AG04449 (cell line): Measurements from ENCODE around the gene CHST11.

ENCODE experiments used
- CTCF ChIA-PET: fragments of 350-600 bp; formaldehyde crosslinking; extraction: SDS; loops from one replicate; lab custom pipeline; 2021; ENCODE audit warnings: antibody characterized with exemption; lab: Yijun Ruan, JAX
- POLR2A ChIA-PET: fragments of 400-600, 350-600 bp; formaldehyde crosslinking; extraction: SDS; loops from one replicate; lab custom pipeline; 2020; ENCODE audit warnings: antibody characterized with exemption, inconsistent platforms; lab: Yijun Ruan, JAX
- DNase-seq: peaks from one replicate; pipeline ENCODE4 v3.0.0-alpha.2; 2010; ENCODE audit warnings: low read depth, low spot score
- H3K4me3 ChIP-seq: 2 replicates; pipeline ENCODE4 v1.5.1; 2011; ENCODE audit warnings: low read depth, mild to moderate bottlenecking, control low read depth, low read length
- TF ChIP-seq, protein P1 (sequence below): IDR thresholded peaks from one replicate; pipeline ENCODE4 v1.5.1; 2011; ENCODE audit warnings: mild to moderate bottlenecking, moderate library complexity, low read length, control low read depth, inconsistent platforms; ENCODE audit not compliant: insufficient read depth; ENCODE audit errors: missing control alignments

Gene CHST11

GRCh38 chr12:104498211-104498801 is 41.6 kb downstream of the CHST11 start:
- ChIA-PET POLR2A (no interaction called here), CTCF (no interaction called here)
- TF ChIP-seq, protein P1, sequence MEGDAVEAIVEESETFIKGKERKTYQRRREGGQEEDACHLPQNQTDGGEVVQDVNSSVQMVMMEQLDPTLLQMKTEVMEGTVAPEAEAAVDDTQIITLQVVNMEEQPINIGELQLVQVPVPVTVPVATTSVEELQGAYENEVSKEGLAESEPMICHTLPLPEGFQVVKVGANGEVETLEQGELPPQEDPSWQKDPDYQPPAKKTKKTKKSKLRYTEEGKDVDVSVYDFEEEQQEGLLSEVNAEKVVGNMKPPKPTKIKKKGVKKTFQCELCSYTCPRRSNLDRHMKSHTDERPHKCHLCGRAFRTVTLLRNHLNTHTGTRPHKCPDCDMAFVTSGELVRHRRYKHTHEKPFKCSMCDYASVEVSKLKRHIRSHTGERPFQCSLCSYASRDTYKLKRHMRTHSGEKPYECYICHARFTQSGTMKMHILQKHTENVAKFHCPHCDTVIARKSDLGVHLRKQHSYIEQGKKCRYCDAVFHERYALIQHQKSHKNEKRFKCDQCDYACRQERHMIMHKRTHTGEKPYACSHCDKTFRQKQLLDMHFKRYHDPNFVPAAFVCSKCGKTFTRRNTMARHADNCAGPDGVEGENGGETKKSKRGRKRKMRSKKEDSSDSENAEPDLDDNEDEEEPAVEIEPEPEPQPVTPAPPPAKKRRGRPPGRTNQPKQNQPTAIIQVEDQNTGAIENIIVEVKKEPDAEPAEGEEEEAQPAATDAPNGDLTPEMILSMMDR: no peak
- no peak overlapping the region for H3K4me3 ChIP-seq
- DNase-seq: no peak

DNA sequence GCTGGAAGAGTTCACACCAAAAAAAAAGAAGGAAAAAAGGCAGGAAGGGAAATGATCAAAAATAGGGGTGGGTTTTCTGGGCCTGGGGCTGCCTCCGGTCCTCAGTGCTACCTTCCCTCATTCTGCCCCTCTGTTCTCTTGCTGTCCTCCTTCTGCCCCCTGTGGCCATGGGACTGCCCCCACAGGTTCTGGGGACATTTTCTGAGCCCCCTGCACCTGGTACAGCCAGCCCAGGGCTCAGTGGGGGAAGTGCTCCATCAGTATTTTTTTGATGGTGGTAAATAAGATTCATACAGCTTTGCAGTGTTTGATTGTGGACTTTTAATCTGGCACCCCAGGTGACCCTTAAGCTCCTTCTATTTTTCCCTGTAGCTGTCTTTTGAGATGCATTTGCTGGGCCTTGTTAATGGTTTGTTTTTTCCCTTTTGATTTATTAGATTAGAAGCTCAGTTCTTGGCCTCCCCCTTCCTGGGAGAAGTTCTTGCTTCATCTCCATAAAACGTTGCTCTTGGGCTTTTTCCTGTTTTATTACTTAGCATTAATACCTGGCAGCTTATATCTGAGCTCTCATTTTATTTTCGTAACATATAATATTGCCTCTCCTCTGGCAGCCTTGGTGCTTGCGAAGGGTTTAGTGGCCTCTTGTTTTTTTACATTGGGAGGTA is 43.1 kb downstream of the CHST11 start:
- ChIA-PET POLR2A (no interaction called here), CTCF (interaction anchor here (1.1 kb wide), 1 partner anchor 16 kb away, joined by 3 read pairs; no protein-coding TSS in a partner anchor)
- no peak overlapping the region for H3K4me3 ChIP-seq
- no peak for DNase-seq
- TF ChIP-seq, protein P1: no peak

GRCh38 chr12:104501115-104501514 is 44.4 kb downstream of the CHST11 start:
- H3K4me3 ChIP-seq: no peak overlapping the region
- TF ChIP-seq, protein P1: no peak
- DNase-seq: no peak
- POLR2A ChIA-PET: no interaction called here
- CTCF ChIA-PET: interaction anchor here (1.4 to 1.7 kb wide), 2 partner anchors 14 to 43 kb away, joined by 3 to 4 read pairs; no protein-coding TSS in a partner anchor

- no peak overlapping the region for H3K4me3 ChIP-seq
- ChIA-PET POLR2A (no interaction called here), CTCF (interaction anchor here (1.4 to 1.7 kb wide), 2 partner anchors 14 to 44 kb away, joined by 3 to 4 read pairs; no protein-coding TSS in a partner anchor)
- TF ChIP-seq, protein P1: no peak
- no peak for DNase-seq
These were observed 44.9 kb downstream of the CHST11 start for GRCh38 chr12:104501660-104502059.

- ChIA-PET CTCF (interaction anchor here (0.7 to 1.7 kb wide), 2 partner anchors 13 to 15 kb away, joined by 3 to 4 read pairs; no protein-coding TSS in a partner anchor), POLR2A (no interaction called here)
- no peak for DNase-seq
- TF ChIP-seq, protein P1: no peak
- no peak overlapping the region for H3K4me3 ChIP-seq
These were observed 45.5 kb downstream of the CHST11 start for GRCh38 chr12:104502217-104502616.

DNA sequence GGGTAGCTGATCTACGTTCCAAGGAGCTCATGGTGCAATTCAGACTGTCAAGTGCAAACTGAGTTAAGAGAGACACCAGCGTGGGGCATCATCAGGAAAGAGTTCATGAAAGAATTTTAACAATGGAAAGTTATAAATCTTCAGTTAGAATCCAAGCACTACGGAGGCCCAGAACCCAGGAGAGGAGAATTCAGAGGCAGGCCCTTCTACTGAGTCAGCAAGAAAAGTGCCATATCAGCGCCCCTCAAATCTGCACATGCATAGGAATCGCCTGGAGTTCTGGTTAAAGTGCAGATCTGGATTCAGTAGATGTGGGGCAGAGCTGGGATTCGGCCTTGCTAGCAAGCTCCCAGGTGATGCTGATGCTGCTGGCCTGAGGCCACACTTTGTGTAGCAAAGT is 45.9 kb downstream of the CHST11 start:
- ChIA-PET POLR2A (no interaction called here), CTCF (interaction anchor here (0.7 to 1.7 kb wide), 3 partner anchors 13 to 288 kb away, joined by 3 to 4 read pairs (median 3); no protein-coding TSS in a partner anchor)
- TF ChIP-seq, protein P1: no peak
- no peak overlapping the region for H3K4me3 ChIP-seq
- no peak for DNase-seq
